Right cardiac atrium (tissue), 5 donors: ENCODE data around the gene COBL. TPM values are rescaled to one million over a fixed set of nuclear protein-coding genes. Genes with fewer than 3 reads are reported as not detected.

Experiments used
- ATAC-seq, 2 donors: fragments of 200-7000 bp; cut with Tn5 transposase; one replicate each; pipeline versions ENCODE4 v1.8.0 to v1.9.1; 2020; ENCODE audit warnings: moderate library complexity in 2 of 2, mild to moderate bottlenecking in 1 of 2
- DNase-seq, 3 donors: peaks; one replicate each; pipeline ENCODE4 v3.0.0-alpha.2; 2020
- H3K27ac ChIP-seq: one replicate; pipeline ENCODE4 v1.5.1; 2013; ENCODE audit warnings: mild to moderate bottlenecking, low read length, control low read depth, moderate library complexity
- H3K27me3 ChIP-seq: one replicate; pipeline ENCODE4 v1.6.1; 2013; ENCODE audit not compliant: control insufficient read depth, insufficient read depth
- H3K4me1 ChIP-seq: one replicate; pipeline ENCODE4 v1.6.1; 2013; ENCODE audit warnings: low read length; ENCODE audit not compliant: control insufficient read depth, insufficient read depth
- H3K4me3 ChIP-seq: one replicate; pipeline ENCODE4 v1.5.1; 2013; ENCODE audit warnings: low read length, control low read depth
- H3K9me3 ChIP-seq: one replicate; pipeline ENCODE4 v1.6.1; 2013; ENCODE audit warnings: low read length; ENCODE audit not compliant: control insufficient read depth
- WGBS: extraction: QIAGEN DNeasy Blood & Tissue Kit; methylation state at CpG from one replicate; pipeline ENCODE4 v1.1.7; 2013; 5-methylcytosine and 5-hydroxymethylcytosine counted together
- intact Hi-C, 4 donors: fragments of 100-400 bp; cut with DNase I; formaldehyde crosslinking; loops; one replicate each; pipeline versions ENCODE4 v1.11.0 to v1.14.0; 2022 to 2023
- polyA plus RNA-seq: library from polyadenylated mRNA; stranded (reverse); fragments of 200-250 nt; gene quantifications from one replicate; pipeline ENCODE4 v1.2.3, GENCODE V29; 2013
- total RNA-seq, 4 donors: library from RNA; stranded (reverse); fragmentation: NEBNext Ultra II Directional; extraction: Animal tissue kit (Norgen Biotek cat#: 25700); gene quantifications; one replicate each; pipeline ENCODE4 v1.2.1, GENCODE V29; 2021
- donor health status: healthy with polysubstance abuse.
- donor health status: DM: no; HTN: yes; CAD: no.
- donor health status: DM: no; HTN: no; CAD: no.
- donor health status: DM: no; HTN: yes; CAD: no; lungs with severe emphysema.
- donor health status: DM: yes; HTN: yes; CAD: no.

Gene COBL
- total and polyA plus RNA-seq, 5 donors = 27.0 to 56.5 (median 53.3) TPM

GRCh38 chr7:51261117-51261835 is 55.3 kb downstream of the COBL start:
- DNase-seq (peak in 2 of 3 donors; percentile 36 to 53), ATAC-seq (peak; percentile 48 to 81)
- Histone ChIP-seq H3K27ac (peak overlapping the region; percentile 25), H3K27me3 (no peaks in the 10 kb centered on the region), H3K4me3 (no peak overlapping the region), H3K9me3 (no peaks in the 10 kb centered on the region), H3K4me1 (peaks cover 19% of the 10 kb centered on the region)
- intact Hi-C loops = no loop called here
- WGBS = 72% methylated on average over 15 of the region's 15 CpGs

- DNase-seq (no peak), ATAC-seq (no peak)
- Histone ChIP-seq H3K4me3 (no peak overlapping the region), H3K27me3 (no peaks in the 10 kb centered on the region), H3K9me3 (no peaks in the 10 kb centered on the region), H3K4me1 (peaks cover 26% of the 10 kb centered on the region), H3K27ac (no peak overlapping the region)
- intact Hi-C loops = no loop called here
- 80% methylated on average over 4 of the region's 4 CpGs for WGBS
These were observed 56.1 kb downstream of the COBL start for GRCh38 chr7:51260516-51260915.

GRCh38 chr7:51259766-51260165 is 56.8 kb downstream of the COBL start:
- ATAC-seq (no peak), DNase-seq (no peak)
- 76% methylated on average over 4 of the region's 4 CpGs for WGBS
- peaks cover 22% of the 10 kb centered on the region for H3K4me1 ChIP-seq
- no peaks in the 10 kb centered on the region for H3K9me3 ChIP-seq
- no peak overlapping the region for H3K27ac ChIP-seq
- H3K27me3 ChIP-seq = no peaks in the 10 kb centered on the region
- intact Hi-C loops = no loop called here
- H3K4me3 ChIP-seq = no peak overlapping the region

- Histone ChIP-seq H3K9me3 (no peaks in the 10 kb centered on the region), H3K4me3 (no peak overlapping the region), H3K27ac (no peak overlapping the region), H3K27me3 (no peaks in the 10 kb centered on the region), H3K4me1 (peaks cover 12% of the 10 kb centered on the region)
- no peak for DNase-seq
- 90% methylated on average over 4 of the region's 4 CpGs for WGBS
- intact Hi-C loops = no loop called here
- no peak for ATAC-seq
These were observed 59.7 kb downstream of the COBL start for GRCh38 chr7:51256916-51257315.

- intact Hi-C loops = no loop called here
- no peak overlapping the region for H3K4me3 ChIP-seq
- no peaks in the 10 kb centered on the region for H3K27me3 ChIP-seq
- ATAC-seq (peak; percentile 43), DNase-seq (no peak)
- WGBS = 70% methylated on average over 10 of the region's 10 CpGs
- H3K9me3 ChIP-seq = no peaks in the 10 kb centered on the region
- H3K27ac ChIP-seq = no peak overlapping the region
- H3K4me1 ChIP-seq = peaks cover 11% of the 10 kb centered on the region
These were observed 60.3 kb downstream of the COBL start for GRCh38 chr7:51256209-51256781.

- 70% methylated on average over 11 of the region's 11 CpGs for WGBS
- intact Hi-C loops = no loop called here
- ATAC-seq (peak; percentile 18 to 51), DNase-seq (no peak)
- Histone ChIP-seq H3K27ac (peak overlapping the region; percentile 48), H3K4me1 (peaks cover 11% of the 10 kb centered on the region), H3K27me3 (no peaks in the 10 kb centered on the region), H3K4me3 (no peak overlapping the region), H3K9me3 (no peaks in the 10 kb centered on the region)
These were observed 60.9 kb downstream of the COBL start for GRCh38 chr7:51255536-51256208.

- Histone ChIP-seq H3K27ac (no peak overlapping the region), H3K4me1 (peaks cover 11% of the 10 kb centered on the region), H3K4me3 (no peak overlapping the region), H3K27me3 (no peaks in the 10 kb centered on the region), H3K9me3 (no peaks in the 10 kb centered on the region)
- 73% methylated on average over 3 of the region's 3 CpGs for WGBS
- ATAC-seq (no peak), DNase-seq (no peak)
- intact Hi-C loops = no loop called here
These were observed 61.6 kb downstream of the COBL start for GRCh38 chr7:51255036-51255435.

- intact Hi-C loops = loop anchor here in 1 of 4 donors (5.0 kb wide), 1 partner anchor 114 kb away; no protein-coding TSS in a partner anchor
- ATAC-seq (no peak), DNase-seq (no peak)
- no peaks in the 10 kb centered on the region for H3K27me3 ChIP-seq
- H3K4me3 ChIP-seq = no peak overlapping the region
- no peak overlapping the region for H3K27ac ChIP-seq
- no peaks in the 10 kb centered on the region for H3K9me3 ChIP-seq
- peaks cover 11% of the 10 kb centered on the region for H3K4me1 ChIP-seq
- WGBS = 83% methylated on average over 3 of the region's 3 CpGs
These were observed 63.5 kb downstream of the COBL start for GRCh38 chr7:51253157-51253556.

- DNase-seq = no peak
- ATAC-seq = no peak
- no peak overlapping the region for H3K4me3 ChIP-seq
- intact Hi-C loops = loop anchor here in 1 of 4 donors (5.0 kb wide), 1 partner anchor 116 kb away; no protein-coding TSS in a partner anchor
- WGBS = 69% methylated on average over 4 of the region's 4 CpGs
- peaks cover 11% of the 10 kb centered on the region for H3K4me1 ChIP-seq
- H3K9me3 ChIP-seq = no peaks in the 10 kb centered on the region
- H3K27ac ChIP-seq = no peak overlapping the region
- no peaks in the 10 kb centered on the region for H3K27me3 ChIP-seq
These were observed 65.3 kb downstream of the COBL start for GRCh38 chr7:51251290-51251689.

- ATAC-seq = no peak
- Histone ChIP-seq H3K4me1 (peaks cover 4% of the 10 kb centered on the region), H3K9me3 (no peaks in the 10 kb centered on the region), H3K4me3 (no peak overlapping the region), H3K27ac (no peak overlapping the region), H3K27me3 (no peaks in the 10 kb centered on the region)
- DNase-seq = no peak
- intact Hi-C loops = loop anchor here in 1 of 4 donors (5.0 kb wide), 1 partner anchor 117 kb away; no protein-coding TSS in a partner anchor
- 78% methylated on average over 2 of the region's 2 CpGs for WGBS
These were observed 66.1 kb downstream of the COBL start for GRCh38 chr7:51250512-51250911.

- no peak overlapping the region for H3K4me3 ChIP-seq
- DNase-seq (no peak), ATAC-seq (no peak)
- no peaks in the 10 kb centered on the region for H3K9me3 ChIP-seq
- H3K27me3 ChIP-seq = no peaks in the 10 kb centered on the region
- no peak overlapping the region for H3K27ac ChIP-seq
- H3K4me1 ChIP-seq = peaks cover 3% of the 10 kb centered on the region
- WGBS = 94% methylated on average over 3 of the region's 3 CpGs
- intact Hi-C loops = loop anchor here in 1 of 4 donors (5.0 kb wide), 1 partner anchor 117 kb away; no protein-coding TSS in a partner anchor
These were observed 66.6 kb downstream of the COBL start for GRCh38 chr7:51249991-51250390.
